Activated naive CD4-positive, alpha-beta T cell treated with Interleukin-2 at 50 U/mL for 16 hours (primary cell): Measurements from ENCODE around the gene UBXN7.
"Not testable (repeated sequence)": the region's sequence is repeated elsewhere in the genome, so short reads cannot be mapped to it uniquely, and the experiment has no call there.

Experiments
- DNase-seq: peaks from one replicate; pipeline ENCODE4 v3.0.0-alpha.2; 2020

UBXN7 gene, protein sequence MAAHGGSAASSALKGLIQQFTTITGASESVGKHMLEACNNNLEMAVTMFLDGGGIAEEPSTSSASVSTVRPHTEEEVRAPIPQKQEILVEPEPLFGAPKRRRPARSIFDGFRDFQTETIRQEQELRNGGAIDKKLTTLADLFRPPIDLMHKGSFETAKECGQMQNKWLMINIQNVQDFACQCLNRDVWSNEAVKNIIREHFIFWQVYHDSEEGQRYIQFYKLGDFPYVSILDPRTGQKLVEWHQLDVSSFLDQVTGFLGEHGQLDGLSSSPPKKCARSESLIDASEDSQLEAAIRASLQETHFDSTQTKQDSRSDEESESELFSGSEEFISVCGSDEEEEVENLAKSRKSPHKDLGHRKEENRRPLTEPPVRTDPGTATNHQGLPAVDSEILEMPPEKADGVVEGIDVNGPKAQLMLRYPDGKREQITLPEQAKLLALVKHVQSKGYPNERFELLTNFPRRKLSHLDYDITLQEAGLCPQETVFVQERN

DNA sequence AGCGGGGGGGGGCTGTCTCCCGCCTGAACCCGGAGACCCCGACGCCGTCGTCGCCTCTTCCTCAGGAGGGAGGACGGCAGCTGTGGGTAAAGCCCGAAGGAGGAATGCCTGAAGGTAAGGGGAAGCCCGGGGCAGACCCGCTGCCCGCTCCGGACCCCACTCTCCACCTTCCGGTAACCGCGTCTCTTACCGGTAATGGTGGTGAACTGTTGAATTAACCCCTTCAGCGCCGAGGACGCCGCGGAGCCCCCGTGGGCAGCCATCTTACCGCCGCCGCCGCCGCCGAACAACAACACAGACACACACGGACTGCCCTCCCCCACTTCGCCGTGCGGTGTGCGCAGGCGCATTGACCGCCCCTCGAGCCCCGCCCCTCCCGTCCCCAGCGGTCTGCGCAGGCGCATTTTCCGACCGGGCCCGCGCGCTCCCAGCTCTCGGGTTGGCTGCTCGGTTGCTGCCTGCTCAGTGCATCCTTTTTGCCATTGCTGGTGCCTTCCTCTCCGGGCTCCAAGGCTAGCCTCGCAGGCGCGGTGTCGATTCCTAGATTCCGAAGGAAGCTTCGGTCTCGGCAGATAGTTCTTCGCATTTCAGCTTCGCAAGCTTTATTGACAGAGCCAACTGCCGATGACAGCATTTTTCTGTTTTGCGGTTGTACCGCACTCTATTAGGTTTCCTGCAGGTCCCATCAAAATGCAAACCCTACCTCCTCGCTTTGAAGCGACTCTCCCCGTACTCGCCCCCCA lies at the start of gene UBXN7:
Gene UBXN7 (minus strand): TSS at position 291 of the 743 bp plus-strand sequence. CDS start 28 bp downstream, at position 263.
- DNase-seq = peak; percentile 94

DNA sequence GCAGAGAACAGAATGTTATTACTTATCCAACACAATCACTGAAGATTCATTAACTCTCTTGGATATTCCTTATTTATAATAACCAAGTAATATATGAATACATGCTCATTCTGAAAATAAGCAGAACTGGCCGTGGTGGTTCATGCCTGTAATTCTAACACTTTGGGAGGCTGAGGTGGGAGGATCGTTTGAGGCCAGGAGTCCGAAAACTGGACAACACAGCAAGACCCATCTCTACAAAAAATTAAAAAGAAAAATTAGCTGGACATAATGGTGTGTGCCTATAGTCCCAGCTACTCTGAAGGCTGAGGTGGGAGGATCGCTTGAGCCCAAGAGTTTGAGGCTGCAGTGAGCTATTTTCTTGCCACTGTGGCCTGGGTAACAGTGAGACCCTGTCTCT lies 45.5 kb upstream of the UBXN7 start:
- no peak for DNase-seq

DNA sequence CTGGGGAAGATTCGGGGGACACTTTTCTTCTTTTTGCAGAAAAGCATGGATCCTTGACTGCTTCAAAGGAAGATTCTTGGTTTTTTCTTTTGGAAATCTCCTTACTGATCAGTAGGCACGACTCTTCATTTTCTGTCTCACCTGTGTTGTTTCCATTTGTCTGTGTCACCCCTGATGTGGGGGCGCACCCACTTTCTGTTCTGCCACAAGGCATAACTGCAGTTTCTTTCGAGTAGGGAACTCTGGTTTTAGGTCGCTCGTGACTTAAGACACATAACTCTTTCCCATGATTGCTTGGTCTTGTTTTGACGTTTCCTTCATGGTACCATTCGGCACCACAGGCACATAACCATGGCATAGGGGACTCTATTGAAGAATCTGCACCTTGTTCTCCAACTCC lies 40.1 kb upstream of the UBXN7 start:
- no peak for DNase-seq

DNA sequence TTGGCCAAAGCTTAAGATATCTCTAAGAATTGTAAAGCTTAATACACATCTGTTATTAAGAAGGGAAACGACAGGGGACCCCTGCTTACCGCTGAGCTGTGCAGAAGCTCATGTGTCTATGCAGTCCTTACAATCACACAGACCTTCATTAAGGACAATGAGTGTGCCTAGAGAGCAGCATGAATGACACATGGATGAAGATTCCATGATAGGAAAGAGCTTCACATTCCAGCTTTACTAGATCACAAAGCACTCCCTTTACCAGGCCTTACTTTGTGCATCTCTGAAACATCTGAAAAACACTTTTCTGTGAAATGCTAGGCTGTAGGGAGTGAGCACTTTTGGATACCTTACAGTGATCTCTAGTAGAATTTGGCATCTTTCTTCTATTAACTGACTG lies 39.3 kb upstream of the UBXN7 start:
- no peak for DNase-seq

DNA sequence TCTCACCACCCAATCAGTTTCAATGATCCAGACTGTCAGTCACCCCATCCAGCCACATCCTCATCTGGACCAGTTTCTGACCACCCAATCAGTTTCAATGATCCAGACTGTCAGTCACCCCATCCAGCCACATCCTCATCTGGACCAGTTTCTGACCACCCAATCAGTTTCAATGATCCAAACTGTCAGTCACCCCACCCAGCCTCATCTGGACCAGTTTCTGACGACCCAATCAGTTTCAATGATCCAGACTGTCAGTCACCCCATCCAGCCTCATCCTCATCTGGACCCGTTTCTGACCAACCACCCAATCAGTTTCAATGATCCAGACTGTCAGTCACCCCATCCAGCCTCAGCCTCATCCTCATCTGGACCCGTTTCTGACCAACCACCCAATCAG lies 38.0 kb upstream of the UBXN7 start:
- not testable (repeated sequence) for DNase-seq

DNA sequence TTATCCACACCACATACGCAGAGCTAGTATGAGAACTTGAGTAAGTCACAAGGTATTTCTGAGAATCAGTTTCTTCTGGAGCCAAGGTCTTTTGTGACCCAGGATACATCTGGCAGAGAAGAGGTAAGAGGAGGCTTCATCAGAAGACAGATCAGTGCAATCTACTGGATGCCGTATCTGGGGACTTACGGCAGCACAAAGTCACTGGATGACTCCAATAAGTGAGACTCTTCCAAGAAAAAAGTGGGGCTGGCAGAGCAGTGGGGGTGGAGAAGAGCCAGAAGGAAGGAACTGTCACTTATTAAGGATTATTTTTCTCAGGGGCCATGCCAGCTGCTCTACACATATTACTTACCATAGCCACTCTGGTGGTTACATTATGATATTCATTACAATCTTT lies 31.6 kb upstream of the UBXN7 start:
- DNase-seq = no peak

DNA sequence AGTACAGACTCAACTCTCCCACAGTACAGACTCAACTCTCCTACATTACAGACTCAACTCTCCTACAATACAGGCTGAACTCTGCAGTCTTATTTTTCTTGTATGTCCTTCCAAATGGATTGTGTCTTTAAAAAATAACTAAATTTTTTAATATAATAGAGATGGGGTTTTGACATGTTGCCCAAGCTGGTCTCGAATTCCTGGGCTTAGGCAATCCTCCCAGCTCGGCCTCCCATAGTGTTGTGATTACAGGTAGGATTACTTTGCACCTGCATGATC lies 31.2 kb upstream of the UBXN7 start:
- no peak for DNase-seq

DNA sequence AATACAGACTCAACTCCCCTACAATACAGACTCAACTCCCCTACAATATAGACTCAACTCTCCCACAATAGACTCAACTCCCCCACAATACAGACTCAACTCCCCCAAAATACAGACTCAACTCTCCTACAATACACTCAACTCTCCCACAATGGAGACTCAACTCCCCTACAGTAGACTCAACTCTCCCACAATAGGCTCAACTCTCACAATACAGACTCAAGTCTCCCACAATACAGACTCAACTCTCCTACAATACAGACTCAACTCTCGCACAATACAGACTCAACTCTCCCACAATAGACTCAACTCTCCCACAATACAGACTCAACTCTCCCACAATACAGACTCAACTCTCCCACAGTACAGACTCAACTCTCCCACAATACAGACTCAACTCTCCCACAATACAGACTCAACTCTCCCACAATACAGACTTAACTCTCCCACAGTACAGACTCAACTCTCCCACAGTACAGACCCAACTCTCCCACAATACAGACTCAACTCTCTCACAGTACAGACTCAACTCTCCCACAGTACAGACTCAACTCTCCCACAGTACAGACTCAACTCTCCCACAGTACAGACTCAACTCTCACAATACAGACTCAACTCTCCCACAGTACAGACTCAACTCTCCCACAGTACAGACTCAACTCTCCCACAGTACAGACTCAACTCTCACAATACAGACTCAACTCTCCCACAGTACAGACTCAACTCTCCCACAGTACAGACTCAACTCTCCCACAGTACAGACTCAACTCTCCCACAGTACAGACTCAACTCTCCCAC lies 30.7 kb upstream of the UBXN7 start:
- not testable (repeated sequence) for DNase-seq

DNA sequence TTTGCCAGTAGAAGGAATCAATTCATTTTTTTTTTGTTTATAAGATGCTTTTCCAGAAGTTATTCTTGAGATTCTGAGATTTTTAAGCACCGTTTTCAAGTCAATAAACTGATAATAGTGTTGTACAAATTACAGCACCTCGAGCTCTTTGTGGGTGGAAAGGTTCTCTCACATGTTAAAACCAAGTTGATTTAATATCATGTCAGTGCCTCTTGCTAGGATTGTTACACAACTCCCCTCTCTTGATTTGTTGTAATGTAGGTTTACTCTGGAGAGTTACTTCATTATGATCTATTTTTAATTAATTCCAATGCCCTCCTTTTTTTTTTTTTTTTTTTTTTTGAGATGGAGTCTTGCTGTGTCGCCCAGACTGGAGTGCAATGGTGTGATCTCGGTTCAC lies 25.8 kb upstream of the UBXN7 start:
- no peak for DNase-seq

DNA sequence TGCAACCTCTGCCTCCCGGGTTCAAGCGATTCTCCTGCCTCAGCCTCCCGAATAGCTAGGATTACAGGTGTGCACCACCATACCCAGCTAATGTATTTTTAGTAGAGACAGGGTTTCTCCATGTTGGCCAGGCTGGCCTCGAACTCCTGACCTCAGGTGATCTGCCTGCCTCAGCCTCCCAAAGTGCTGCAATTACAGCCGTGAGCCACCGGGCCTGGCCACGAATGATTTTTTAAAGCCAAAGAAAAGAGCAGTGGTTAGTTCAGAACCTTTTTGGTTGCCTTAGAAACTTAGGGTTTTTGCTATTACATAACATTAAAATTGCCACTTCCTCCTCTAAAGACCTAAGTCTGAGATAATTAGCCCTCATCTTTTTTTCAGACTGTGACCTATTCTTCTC lies 25.2 kb upstream of the UBXN7 start:
- DNase-seq = not testable (repeated sequence)

DNA sequence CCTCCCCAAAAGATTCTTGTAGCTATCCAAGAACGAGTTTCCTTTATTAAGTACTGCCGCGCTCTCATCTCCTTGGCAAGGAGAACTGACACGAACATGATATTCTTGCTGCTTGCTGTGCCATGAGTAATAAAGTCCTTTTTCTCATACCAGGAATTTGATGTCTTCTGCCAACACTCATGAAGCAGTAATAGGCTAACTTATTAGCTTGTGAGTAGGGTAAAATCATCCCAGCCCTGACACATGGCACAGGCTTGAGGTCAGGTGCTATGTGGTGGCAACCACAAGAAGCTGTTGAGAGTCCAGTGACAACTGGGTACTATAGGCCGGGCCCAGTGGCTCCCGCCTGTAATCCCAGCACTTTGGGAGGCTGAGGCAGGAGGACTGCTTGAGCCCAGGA lies 22.7 kb upstream of the UBXN7 start:
- no peak for DNase-seq

DNA sequence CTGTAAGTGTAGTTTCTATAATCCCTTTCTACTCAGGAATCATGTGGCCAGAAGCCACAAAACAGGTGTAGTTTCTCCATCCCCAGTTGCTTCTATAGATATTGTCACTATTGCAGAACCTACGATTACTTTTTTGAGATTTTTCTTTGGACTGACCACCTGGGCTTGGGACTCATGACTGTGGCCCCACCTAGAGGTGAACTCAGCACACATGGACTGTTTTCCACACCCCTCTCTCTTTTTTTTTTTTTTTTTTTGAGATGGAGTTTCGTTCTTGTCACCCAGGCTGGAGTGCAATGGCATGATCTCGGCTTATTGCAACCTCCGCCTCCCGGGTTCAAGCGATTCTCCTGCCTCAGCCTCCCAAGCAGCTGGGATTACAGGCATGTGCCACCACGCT lies 13.2 kb upstream of the UBXN7 start:
- not testable (repeated sequence) for DNase-seq

DNA sequence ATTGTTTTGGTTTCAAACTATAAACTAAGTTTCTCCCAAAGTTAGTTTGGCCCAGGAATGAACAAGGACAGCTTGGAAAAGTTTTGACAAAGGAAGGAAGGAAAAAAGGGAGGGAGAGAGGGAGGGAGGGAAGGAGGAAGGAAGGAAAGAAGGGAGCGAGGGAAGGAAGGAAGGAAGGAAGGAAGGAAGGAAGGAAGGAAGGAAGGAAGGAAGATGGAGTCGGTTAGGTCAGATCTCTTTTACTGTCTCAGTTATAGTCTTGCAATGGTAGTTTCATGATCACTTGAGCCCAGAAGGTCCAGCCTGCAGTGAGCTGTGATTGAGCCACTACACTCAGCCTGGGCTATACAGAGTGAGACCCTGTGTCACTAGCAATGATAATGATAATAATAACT lies 12.3 kb upstream of the UBXN7 start:
- no peak for DNase-seq

DNA sequence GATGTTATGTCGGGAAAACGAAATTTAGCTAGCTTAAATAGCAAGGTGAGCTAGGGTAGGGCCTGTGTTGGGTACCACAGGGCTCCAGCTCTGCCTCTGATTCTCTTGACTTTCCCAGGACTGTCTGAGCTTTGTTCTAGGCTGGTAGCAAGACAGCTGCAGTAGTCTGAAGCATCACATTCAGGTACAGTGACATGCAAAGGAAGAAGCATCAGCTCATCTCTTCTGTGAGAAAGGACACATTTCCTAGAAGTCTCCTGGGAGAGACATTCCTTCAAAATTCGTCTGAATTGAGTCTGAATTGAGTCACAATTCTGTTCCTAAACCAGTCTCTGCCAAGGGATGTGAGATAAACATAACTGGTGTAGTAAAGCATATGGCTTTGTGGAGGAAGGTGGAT lies 8.5 kb upstream of the UBXN7 start:
- DNase-seq = no peak

DNA sequence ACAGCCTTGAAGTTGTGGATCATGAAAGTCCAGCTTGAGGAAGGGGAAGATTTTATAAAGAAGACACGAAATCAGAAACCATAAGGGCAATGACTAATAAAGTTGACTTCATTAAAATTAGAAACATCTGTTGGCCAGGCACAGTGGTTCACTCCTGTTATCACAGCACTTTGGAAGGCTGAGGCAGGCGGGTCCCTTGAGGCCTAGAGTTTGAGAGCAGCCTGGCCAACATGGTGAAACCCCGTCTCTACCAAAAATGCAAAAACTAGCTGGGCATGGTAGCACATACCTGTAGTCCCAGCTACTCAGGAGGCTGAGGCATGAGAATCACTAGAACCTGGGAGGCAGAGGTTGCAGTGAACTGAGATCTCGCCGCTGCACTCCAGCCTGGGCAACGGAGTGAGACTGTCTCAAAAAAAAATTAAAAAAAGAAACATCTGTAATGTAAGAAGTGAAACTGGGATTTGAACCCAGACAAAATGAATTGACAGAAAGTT lies 7.9 kb upstream of the UBXN7 start:
- no peak for DNase-seq

DNA sequence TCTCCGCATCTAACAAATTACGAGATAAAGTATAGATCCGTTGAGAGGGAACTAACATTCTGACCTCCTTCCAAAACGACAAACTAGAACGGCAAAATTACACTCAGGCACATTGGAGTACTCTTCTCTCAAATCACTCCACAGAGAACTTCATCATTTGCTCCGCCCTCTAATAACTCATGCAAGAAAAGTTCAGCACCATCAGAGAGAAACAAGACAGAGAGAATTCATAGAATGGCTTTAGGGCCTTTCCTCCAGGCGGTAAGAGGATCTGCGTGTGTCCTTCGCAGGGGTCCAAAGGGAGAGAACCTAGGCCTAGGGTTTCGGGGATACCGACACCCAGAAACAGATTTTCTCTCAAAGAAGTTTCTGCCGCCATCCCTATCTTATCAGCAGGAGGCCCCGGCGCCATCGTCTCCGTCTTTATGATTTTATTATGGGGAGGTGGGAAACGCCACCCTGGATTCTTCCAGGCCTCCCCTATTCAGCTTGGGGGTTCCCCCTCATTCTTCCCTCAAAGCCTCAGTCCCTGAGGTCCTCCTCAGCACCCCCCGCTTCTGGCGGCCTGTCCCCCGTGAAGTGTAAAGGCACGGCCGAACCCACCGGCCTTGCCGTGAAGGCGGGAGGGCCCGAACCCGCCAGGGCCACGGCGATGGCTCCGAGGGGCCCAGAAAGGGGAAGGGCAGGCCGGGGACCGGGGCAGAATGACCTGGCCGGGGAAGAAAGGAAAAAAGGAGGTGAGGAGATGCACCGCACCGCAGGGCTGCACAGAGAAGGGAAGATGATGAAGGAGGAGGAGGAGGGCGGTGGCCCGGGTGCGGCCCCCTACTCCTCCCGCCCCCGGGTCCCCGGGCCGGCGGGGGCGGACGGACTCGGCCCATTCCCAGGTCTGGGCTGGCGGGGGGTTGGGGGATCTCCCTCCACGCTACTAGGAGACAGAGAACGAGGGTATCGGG lies 768 bp downstream of the UBXN7 start:
- peak; percentile 26 for DNase-seq

DNA sequence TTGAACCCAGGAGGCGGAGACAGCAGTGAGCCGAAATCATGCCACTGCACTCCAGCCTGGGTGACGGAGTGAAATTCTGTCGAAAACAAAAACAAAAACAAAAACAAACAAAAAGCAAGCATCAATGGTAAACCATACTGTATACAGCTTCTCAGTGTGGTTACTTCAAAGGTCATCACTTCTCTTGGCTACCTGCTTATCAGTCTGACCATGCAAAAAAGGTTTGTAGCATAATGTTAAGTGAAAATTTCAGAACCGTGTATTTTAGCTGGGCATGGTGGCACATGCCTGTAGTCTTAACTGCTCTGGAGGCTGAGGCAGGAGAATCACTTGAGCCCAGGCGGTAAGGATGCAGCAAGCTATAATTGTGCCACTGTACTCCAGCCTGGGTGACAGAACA lies 4.2 kb downstream of the UBXN7 start:
- DNase-seq = no peak

DNA sequence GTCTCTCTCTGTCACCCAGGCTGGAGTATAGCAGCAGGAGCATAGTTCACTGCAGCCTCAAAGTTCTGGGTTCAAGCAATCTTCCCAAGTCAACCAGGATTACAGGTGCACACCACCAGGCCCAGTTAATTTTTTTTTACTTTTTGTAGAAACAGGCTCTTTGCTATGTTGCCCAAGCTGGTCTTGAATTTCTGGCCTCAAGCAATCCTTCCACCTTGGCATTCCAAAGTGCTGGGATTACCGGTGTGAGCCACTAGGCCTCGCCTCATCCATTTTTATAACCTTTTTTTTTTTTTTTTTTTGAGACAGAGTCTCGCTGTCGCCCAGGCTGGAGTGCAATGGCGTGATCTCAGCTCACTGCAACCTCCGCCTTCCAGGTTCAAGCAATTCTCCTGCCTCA lies 7.8 kb downstream of the UBXN7 start:
- DNase-seq = not testable (repeated sequence)

DNA sequence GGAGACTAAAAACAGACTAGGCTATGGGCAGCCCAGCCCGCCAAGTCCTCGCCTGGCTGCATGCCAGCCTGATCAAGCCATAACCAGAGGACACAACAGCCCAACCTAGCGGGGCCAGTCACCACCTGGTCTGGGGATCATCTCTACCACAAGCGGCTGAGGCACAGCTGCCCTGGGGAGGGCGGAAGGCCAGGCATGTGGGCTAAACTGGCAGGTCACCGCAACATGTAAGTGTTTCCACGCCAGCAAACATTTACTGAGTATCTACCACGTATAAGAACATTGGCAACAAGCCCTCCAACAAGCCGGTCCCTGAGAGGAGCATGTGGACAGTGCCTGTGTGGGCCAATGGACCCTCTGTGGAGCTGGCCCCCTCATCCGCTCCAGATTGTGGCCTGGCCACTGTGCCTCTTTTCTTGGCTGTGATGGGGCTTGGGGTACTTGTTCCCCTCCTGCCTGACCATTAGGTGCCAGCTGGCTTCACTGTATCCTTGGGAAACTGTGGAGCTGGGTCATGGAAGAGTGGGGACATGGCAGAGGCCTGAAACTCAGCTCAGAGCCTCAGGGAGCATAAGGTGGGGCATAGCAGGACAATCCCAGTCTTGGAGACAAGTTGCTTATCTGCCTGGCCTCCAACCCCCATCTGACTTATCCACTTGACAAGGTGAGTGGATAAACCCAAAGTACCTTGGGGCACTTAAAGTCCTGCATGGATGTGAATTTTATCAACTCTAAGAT lies 9.0 kb downstream of the UBXN7 start:
- no peak for DNase-seq

DNA sequence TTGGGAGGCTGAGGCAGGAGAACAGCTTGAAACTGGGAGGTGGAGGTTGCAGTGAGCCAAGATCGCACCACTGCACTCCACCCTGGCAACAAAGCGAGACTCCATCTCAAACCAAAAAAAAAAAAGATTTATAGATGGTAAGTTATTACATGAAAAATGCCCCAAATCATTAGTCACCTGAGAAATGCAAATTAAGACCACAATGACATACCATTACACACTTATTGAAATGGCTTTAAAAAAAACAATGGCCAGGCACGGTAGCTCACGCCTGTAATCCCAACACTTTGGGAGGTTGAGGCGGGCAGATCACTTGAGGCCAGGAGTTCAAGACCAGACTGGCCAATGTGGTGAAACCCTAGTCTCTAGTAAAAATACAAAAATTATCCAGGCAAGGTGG lies 10.6 kb downstream of the UBXN7 start:
- not testable (repeated sequence) for DNase-seq

DNA sequence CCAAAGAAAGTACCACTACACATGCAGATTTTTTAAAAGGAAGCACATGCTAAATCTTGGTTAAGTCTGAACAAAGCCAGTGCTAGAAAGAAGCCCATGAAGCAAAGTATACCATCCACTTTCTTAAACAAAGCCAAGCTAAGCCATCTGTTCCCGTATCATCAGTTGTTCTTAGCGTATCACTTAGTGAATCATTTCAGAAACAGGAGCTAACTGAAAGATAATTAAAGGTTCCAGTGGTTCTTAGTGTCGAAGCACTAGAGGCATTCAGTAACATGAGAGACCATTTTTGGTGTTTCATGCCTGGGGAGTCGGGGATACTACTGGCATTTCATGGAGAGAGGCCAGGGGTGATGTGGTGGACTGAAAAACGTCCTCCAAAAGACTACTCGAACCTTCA lies 12.8 kb downstream of the UBXN7 start:
- DNase-seq = no peak

DNA sequence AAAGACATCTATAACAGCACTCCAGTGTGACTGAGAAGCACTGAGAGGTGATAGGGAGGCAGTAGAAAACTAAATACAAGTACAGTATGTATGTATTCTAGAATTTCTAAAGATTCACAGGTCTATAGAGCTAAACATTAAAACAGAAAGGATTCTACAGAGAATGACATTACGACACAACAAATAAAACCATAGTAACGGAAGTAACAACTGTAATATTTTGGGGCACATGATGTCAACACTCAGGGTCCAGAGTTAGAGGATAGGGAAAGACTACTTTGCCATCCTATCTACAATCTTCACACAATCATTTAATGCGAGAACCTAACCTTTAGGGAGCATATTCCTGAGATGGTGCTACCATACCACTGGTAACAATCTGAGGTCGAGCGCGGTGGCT lies 13.6 kb downstream of the UBXN7 start:
- no peak for DNase-seq
